ENCODE measurements around the gene GPSM1.

Gene GPSM1

DNA sequence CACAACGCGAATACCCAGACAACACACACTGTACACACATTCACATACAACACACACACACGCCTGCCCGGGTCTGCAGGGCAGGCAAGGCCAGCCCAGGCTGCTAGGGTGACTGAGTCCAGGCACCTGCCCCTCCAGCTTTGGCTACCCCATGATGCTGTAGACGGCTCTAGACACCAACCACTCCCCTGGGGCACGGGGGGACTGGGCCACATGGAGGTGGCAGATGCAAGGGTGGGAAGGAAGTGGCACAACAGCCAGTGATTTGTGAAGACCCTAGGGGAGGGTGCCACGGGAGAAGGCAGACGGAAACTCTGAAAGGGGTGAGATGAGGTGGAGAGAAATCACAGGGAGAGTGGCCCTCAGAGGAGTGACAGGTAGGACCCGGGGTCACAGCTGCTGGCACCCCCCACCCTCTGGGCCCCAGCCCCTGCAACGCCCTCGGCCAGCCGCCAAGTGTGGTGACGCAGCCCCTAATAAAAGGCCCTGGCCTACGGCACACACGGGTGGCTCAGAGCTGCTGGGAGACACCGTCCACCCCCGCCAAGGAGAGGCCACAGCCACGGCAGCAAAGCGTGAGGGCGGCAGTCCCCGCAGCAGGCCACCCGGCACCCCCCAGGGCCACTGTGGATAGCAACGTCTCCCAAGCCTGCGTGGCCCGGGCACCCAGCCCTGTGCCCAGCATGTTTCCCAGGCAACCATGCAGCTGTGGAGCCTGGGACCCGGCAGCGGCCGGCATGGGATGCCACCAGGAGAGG lies 16.9 kb upstream of the GPSM1 start:
- H3K4me3 ChIP-seq (ENCODE audit: low read length, poor library complexity, severe bottlenecking): no peak overlapping the region
- H3K9me2 ChIP-seq (replicated peaks; ENCODE audit: low read depth, low read length): no peaks in the 10 kb centered on the region
- no peaks in the 10 kb centered on the region for H3K36me3 ChIP-seq (ENCODE audit: insufficient read depth, low read length)
- no peaks in the 10 kb centered on the region for H4K20me1 ChIP-seq (ENCODE audit: insufficient read depth, low read length, poor library complexity, severe bottlenecking)
- H3K9ac ChIP-seq (ENCODE audit: low read depth, low read length, poor library complexity, severe bottlenecking): no peak overlapping the region
- H3K79me2 ChIP-seq (ENCODE audit: insufficient read depth, low read length): no peaks in the 10 kb centered on the region
- H3F3A ChIP-seq (ENCODE audit: low read depth): no peaks in the 10 kb centered on the region
- TF ChIP-seq, protein P1, sequence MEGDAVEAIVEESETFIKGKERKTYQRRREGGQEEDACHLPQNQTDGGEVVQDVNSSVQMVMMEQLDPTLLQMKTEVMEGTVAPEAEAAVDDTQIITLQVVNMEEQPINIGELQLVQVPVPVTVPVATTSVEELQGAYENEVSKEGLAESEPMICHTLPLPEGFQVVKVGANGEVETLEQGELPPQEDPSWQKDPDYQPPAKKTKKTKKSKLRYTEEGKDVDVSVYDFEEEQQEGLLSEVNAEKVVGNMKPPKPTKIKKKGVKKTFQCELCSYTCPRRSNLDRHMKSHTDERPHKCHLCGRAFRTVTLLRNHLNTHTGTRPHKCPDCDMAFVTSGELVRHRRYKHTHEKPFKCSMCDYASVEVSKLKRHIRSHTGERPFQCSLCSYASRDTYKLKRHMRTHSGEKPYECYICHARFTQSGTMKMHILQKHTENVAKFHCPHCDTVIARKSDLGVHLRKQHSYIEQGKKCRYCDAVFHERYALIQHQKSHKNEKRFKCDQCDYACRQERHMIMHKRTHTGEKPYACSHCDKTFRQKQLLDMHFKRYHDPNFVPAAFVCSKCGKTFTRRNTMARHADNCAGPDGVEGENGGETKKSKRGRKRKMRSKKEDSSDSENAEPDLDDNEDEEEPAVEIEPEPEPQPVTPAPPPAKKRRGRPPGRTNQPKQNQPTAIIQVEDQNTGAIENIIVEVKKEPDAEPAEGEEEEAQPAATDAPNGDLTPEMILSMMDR (conservative IDR thresholded peaks at IDR 0.05; ENCODE audit: low read length): no peak
- TF ChIP-seq EZH2phosphoT487 (IDR thresholded peaks at IDR 0.05; ENCODE audit: borderline replicate concordance): no peak
- H3K4me1 ChIP-seq (ENCODE audit: insufficient read depth, low read length, poor library complexity, severe bottlenecking): peaks cover 14% of the 10 kb centered on the region
- no peak overlapping the region for H3K4me2 ChIP-seq (ENCODE audit: low read depth, low read length, poor library complexity, severe bottlenecking)
- H3K27me3 ChIP-seq (ENCODE audit: insufficient read depth, low read length, poor library complexity, severe bottlenecking): no peaks in the 10 kb centered on the region
- no peak overlapping the region for H2AFZ ChIP-seq (ENCODE audit: low read length)
- H3K9me3 ChIP-seq (ENCODE audit: insufficient read depth, low read depth, low read length): no peaks in the 10 kb centered on the region; the same call in 1 of the 2 replicates

DNA sequence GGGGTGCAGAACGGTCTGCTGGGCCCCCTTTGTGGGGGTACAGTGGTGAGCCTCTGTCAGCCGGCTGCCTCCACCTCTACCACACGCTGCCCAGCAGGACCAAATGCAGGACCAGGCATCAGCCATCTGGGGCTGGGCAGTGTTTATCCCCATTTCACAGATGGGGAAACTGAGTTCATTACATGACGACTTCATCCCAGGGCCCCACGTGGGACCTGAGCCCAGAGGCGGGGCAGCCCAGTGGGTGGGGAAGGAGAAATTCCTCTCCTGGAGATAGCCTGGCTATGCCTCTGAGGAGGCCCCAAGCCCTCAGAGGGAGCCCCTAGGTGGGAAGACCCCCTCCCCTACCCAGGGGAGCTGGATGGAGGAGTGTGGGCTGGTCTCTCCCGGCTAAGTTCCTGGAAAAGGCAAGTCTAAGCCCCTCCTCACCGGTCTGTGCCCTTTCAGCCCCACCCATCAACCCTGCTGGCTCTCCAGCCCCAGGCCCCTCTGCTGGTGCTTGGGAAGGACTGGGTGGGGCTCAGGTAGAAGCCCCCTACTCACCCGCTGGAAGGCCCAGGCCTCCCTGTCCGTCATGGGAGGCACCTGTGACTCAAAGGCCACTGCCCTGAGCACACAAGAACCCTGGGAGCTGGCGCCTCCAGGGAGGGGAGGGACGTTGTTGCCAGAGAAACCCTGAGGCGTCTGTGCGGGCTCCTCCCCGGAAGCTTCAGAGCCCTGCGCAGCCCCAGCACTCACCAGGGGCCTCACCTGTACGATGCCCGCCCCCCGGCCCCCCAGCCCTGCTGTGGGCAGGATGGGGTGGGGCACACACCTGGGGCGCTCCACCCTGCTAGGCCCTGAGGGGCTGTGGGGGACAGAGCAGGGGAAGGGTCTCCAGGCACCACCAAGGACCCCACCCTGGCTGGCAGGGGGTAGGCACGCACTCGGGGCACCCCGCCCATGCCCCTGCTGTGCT lies 16.0 kb upstream of the GPSM1 start:
- Histone ChIP-seq H3K9me3 (ENCODE audit: insufficient read depth, low read depth, low read length) (no peaks in the 10 kb centered on the region; the same call in 1 of the 2 replicates), H3K27me3 (ENCODE audit: insufficient read depth, low read length, poor library complexity, severe bottlenecking) (no peaks in the 10 kb centered on the region), H4K20me1 (ENCODE audit: insufficient read depth, low read length, poor library complexity, severe bottlenecking) (no peaks in the 10 kb centered on the region), H3K4me1 (ENCODE audit: insufficient read depth, low read length, poor library complexity, severe bottlenecking) (peaks cover 14% of the 10 kb centered on the region), H3F3A (ENCODE audit: low read depth) (no peaks in the 10 kb centered on the region), H3K79me2 (ENCODE audit: insufficient read depth, low read length) (no peaks in the 10 kb centered on the region), H3K9me2 (replicated peaks; ENCODE audit: low read depth, low read length) (no peaks in the 10 kb centered on the region), H3K4me2 (ENCODE audit: low read depth, low read length, poor library complexity, severe bottlenecking) (no peak overlapping the region), H3K36me3 (ENCODE audit: insufficient read depth, low read length) (no peaks in the 10 kb centered on the region), H3K9ac (ENCODE audit: low read depth, low read length, poor library complexity, severe bottlenecking) (no peak overlapping the region), H2AFZ (ENCODE audit: low read length) (no peak overlapping the region), H3K4me3 (ENCODE audit: low read length, poor library complexity, severe bottlenecking) (no peak overlapping the region)
- no peak for TF ChIP-seq EZH2phosphoT487 (IDR thresholded peaks at IDR 0.05; ENCODE audit: borderline replicate concordance)
- TF ChIP-seq, protein P1 (conservative IDR thresholded peaks at IDR 0.05; ENCODE audit: low read length): no peak

DNA sequence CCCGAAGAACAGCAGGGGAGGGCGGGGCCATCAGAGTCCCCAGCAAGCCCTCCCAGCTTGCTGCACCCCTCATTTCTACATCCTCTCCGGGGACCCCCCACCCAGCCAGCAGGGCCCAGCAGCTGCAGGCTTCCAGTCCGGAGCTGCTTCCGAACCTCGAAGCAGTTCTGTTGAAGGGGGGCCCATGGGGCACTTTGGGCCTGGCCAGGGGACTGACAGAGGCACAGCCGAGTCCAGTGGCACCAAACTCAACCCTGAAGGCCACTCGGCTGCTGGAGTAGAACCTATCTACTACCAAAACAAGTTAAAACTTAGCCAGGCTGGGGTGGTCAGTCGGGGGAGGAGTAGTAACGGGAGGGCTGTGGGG lies 15.3 kb upstream of the GPSM1 start:
- H3K9me3 ChIP-seq (ENCODE audit: insufficient read depth, low read depth, low read length): no peaks in the 10 kb centered on the region; the same call in 1 of the 2 replicates
- no peak overlapping the region for H3K4me3 ChIP-seq (ENCODE audit: low read length, poor library complexity, severe bottlenecking)
- no peak overlapping the region for H3K9ac ChIP-seq (ENCODE audit: low read depth, low read length, poor library complexity, severe bottlenecking)
- TF ChIP-seq EZH2phosphoT487 (IDR thresholded peaks at IDR 0.05; ENCODE audit: borderline replicate concordance): no peak
- TF ChIP-seq, protein P1 (conservative IDR thresholded peaks at IDR 0.05; ENCODE audit: low read length): no peak
- no peaks in the 10 kb centered on the region for H3K27me3 ChIP-seq (ENCODE audit: insufficient read depth, low read length, poor library complexity, severe bottlenecking)
- H4K20me1 ChIP-seq (ENCODE audit: insufficient read depth, low read length, poor library complexity, severe bottlenecking): no peaks in the 10 kb centered on the region
- no peak overlapping the region for H3K4me2 ChIP-seq (ENCODE audit: low read depth, low read length, poor library complexity, severe bottlenecking)
- H3K9me2 ChIP-seq (replicated peaks; ENCODE audit: low read depth, low read length): no peaks in the 10 kb centered on the region
- H3K36me3 ChIP-seq (ENCODE audit: insufficient read depth, low read length): no peaks in the 10 kb centered on the region
- no peak overlapping the region for H2AFZ ChIP-seq (ENCODE audit: low read length)
- H3K79me2 ChIP-seq (ENCODE audit: insufficient read depth, low read length): no peaks in the 10 kb centered on the region
- H3F3A ChIP-seq (ENCODE audit: low read depth): no peaks in the 10 kb centered on the region
- peaks cover 14% of the 10 kb centered on the region for H3K4me1 ChIP-seq (ENCODE audit: insufficient read depth, low read length, poor library complexity, severe bottlenecking)
